SU-DHL-6 (cell line): Measurements from ENCODE around the gene DUSP22.

Experiments
- EZH2phosphoT487 ChIP-seq: fragments of 200-600 bp; sonication (generic), shearing (Covaris generic); conservative IDR thresholded peaks from 2 replicates; pipeline ENCODE4 v1.6.1; 2018; ENCODE audit warnings: mild to moderate bottlenecking, antibody characterized with exemption, low read length, moderate library complexity, mixed read lengths
- TF ChIP-seq, protein P1 (sequence below): fragments of 200-600 bp; sonication (generic); IDR thresholded peaks from one replicate; pipeline ENCODE4 v1.5.1; 2017; ENCODE audit warnings: antibody characterized with exemption, mild to moderate bottlenecking, low read length, moderate library complexity; ENCODE audit not compliant: insufficient read depth, poor library complexity, severe bottlenecking

DNA sequence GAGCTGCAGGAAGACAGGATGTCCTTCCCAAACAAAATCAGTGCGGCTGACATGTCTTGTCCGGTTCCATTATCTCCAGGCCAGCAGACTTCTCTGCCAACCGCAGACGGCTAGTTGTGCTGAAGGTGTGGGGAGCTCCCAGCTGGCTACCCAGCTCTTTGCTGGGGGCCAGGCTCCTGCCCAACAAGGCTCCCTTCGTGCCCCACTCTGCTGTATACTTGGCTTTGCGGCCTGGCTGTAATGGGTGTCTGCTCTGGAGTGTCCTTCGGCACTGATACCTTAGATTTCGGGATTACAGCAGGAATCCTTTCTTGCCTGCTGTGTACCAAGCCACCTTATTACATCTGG lies 50.5 kb downstream of the DUSP22 start:
- TF ChIP-seq, protein P1, sequence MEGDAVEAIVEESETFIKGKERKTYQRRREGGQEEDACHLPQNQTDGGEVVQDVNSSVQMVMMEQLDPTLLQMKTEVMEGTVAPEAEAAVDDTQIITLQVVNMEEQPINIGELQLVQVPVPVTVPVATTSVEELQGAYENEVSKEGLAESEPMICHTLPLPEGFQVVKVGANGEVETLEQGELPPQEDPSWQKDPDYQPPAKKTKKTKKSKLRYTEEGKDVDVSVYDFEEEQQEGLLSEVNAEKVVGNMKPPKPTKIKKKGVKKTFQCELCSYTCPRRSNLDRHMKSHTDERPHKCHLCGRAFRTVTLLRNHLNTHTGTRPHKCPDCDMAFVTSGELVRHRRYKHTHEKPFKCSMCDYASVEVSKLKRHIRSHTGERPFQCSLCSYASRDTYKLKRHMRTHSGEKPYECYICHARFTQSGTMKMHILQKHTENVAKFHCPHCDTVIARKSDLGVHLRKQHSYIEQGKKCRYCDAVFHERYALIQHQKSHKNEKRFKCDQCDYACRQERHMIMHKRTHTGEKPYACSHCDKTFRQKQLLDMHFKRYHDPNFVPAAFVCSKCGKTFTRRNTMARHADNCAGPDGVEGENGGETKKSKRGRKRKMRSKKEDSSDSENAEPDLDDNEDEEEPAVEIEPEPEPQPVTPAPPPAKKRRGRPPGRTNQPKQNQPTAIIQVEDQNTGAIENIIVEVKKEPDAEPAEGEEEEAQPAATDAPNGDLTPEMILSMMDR = no peak
- TF ChIP-seq EZH2phosphoT487 = no peak
